GM12873 (cell line): ENCODE data around the gene ATP8A1.
A peak's percentile ranks its signal among the peaks of the same experiment; 100 is the strongest.

Experiments
- TF ChIP-seq, protein P1 (sequence below): IDR thresholded peaks from 2 replicates; pipeline ENCODE4 v1.5.1; 2012; ENCODE audit warnings: low read depth, mild to moderate bottlenecking, moderate library complexity, low read length, control low read depth; ENCODE audit not compliant: insufficient read depth; ENCODE audit errors: missing control alignments

The ATP8A1 gene

GRCh38 chr4:42655921-42656678 lies 805 bp downstream of the ATP8A1 start:
- TF ChIP-seq, protein P1, sequence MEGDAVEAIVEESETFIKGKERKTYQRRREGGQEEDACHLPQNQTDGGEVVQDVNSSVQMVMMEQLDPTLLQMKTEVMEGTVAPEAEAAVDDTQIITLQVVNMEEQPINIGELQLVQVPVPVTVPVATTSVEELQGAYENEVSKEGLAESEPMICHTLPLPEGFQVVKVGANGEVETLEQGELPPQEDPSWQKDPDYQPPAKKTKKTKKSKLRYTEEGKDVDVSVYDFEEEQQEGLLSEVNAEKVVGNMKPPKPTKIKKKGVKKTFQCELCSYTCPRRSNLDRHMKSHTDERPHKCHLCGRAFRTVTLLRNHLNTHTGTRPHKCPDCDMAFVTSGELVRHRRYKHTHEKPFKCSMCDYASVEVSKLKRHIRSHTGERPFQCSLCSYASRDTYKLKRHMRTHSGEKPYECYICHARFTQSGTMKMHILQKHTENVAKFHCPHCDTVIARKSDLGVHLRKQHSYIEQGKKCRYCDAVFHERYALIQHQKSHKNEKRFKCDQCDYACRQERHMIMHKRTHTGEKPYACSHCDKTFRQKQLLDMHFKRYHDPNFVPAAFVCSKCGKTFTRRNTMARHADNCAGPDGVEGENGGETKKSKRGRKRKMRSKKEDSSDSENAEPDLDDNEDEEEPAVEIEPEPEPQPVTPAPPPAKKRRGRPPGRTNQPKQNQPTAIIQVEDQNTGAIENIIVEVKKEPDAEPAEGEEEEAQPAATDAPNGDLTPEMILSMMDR, result no peak

- TF ChIP-seq, protein P1, result no peak
Observed at GRCh38 chr4:42655269-42655637, 1.7 kb downstream of the ATP8A1 start.

DNA sequence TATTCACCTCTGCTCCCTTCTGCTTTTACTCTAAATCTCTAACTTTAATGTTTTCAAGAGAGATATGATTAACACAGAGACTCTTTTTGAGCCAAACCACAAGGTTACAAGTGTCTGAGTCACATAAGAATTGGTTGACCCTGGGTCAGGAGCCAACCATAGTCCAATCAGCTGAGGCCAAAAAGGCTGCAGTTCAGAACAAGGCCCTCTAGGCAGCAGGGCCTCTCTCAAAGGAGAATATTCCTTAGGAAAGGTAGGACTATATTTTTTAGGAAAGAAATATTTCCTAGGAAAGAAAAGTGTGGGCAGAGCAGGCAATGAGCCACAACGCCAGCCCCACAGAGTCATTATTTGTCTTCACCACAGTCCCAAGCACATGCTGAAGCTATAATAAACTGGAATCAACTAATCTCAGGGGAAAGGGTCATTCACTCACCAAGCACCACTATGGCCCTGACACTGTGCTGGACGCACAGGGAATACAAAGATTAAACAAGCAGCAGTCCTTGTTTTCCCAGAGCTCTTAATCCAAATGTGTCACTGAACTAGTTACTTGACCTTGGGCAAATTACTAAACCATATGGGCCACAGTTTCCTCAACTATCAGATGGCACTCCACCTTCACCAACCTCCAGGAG lies 2.2 kb downstream of the ATP8A1 start:
- TF ChIP-seq, protein P1, result no peak

GRCh38 chr4:42653626-42654560 lies 3.0 kb downstream of the ATP8A1 start:
- TF ChIP-seq, protein P1, result no peak

GRCh38 chr4:42649870-42650269 lies 7.0 kb downstream of the ATP8A1 start:
- TF ChIP-seq, protein P1, result no peak

- TF ChIP-seq, protein P1, result peak; percentile 4
Observed at GRCh38 chr4:42646999-42647541, 9.8 kb downstream of the ATP8A1 start.
